Upper lobe of right lung (tissue), 1 donor: ENCODE results near the gene TUBGCP5. TPM values are rescaled to one million over a fixed set of nuclear protein-coding genes. Genes with fewer than 3 reads are reported as not detected.
"Not testable (repeated sequence)": the region's sequence is repeated elsewhere in the genome, so short reads cannot be mapped to it uniquely, and the experiment has no call there.

Experiments used
- ATAC-seq: fragments of 200-7000 bp; cut with Tn5 transposase; one replicate; pipeline ENCODE4 v1.9.1; 2020; ENCODE audit warnings: mild to moderate bottlenecking, moderate library complexity
- DNase-seq: peaks from one replicate; pipeline ENCODE4 v3.0.0-alpha.2; 2020
- H3K27ac ChIP-seq: fragments of 200-600 bp; one replicate; pipeline ENCODE4 v1.8.0; 2022
- H3K27me3 ChIP-seq: fragments of 200-600 bp; one replicate; pipeline ENCODE4 v1.8.0; 2022; ENCODE audit warnings: mild to moderate bottlenecking
- H3K36me3 ChIP-seq: fragments of 200-600 bp; one replicate; pipeline ENCODE4 v1.8.0; 2022
- H3K4me1 ChIP-seq: fragments of 200-600 bp; one replicate; pipeline ENCODE4 v1.8.0; 2022
- H3K4me3 ChIP-seq: fragments of 200-600 bp; one replicate; pipeline ENCODE4 v1.8.0; 2022; ENCODE audit warnings: mild to moderate bottlenecking
- H3K9me3 ChIP-seq: fragments of 200-600 bp; one replicate; pipeline ENCODE4 v1.8.0; 2022
- intact Hi-C: fragments of 100-400 bp; cut with DNase I; formaldehyde crosslinking; loops from one replicate; pipeline ENCODE4 v1.11.0; 2022
- long read RNA-seq: library from polyadenylated mRNA; unstranded; transcript quantifications from one replicate; pipeline ENCODE4 v2.0.0, GENCODE V29; 2021
- total RNA-seq: library from RNA; stranded (reverse); fragmentation: NEBNext Ultra II Directional; extraction: Animal tissue kit (Norgen Biotek cat#: 25700); gene quantifications from one replicate; pipeline ENCODE4 v1.2.1, GENCODE V29; 2021
- TF ChIP-seq, protein P1 (sequence below): fragments of 200-600 bp; IDR thresholded peaks from one replicate; pipeline ENCODE4 v1.8.0; 2022; ENCODE audit warnings: antibody characterized with exemption
- donor health status: DM: no; HTN: yes; CAD: no; lungs with severe emphysema.

Gene TUBGCP5
- 19.2 TPM for total RNA-seq
- long read RNA-seq, transcript TUBGCP5-205 (23 exons, 3,849 nt) = major isoform, 6 of 15 reads
- long read RNA-seq, partial matches to known transcripts = 4 of 15 reads
- long read RNA-seq, other reads (novel, unspliced or antisense) = 5 of 15 reads

DNA sequence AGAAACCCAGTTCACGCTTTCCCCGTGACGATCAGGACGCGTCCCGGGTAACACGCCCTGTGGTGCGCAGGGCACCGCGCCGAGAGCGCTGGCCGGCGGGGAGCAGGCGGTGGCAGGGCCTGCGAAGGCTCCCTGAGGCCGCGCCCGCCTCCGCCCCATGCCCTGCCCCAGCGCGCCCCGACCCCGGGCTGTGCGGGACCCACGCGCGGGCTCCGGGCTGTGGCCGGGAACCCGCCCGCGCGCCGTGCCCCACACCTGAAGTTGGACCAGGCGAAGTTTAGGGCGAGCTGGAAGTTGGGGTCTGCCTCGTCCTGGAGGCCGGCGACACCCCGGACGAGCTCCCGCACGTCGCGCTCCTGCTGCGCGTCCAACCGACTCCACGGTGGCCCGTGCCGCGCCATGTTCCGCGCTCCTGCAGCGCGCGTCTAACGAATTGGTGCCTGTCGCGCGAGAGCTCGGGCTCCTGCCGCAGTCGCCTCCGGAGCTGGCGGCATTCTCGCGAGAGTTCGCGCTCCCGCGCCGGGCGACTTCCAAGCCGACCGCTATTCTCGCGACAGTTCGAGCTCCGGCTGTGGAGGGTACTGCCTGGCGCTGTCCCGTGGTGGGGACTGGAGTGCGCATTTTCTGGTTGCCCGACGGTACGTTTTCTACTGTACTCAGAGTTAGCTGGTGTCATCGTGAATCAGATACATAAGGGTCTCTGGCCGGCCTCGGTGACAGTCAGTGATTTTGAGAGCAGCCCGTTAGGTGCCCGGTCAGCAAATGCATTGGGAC lies at the start of gene TUBGCP5:
TSS of gene TUBGCP5 (minus strand) at position 427 of the 774 bp plus-strand sequence. CDS start at position 401, 26 bp downstream.
- intact Hi-C loops = no loop called here
- H3K36me3 ChIP-seq = peaks cover 12% of the 10 kb centered on the region
- no peaks in the 10 kb centered on the region for H3K9me3 ChIP-seq
- DNase-seq (peak; percentile 99), ATAC-seq (peak; percentile 97)
- H3K4me3 ChIP-seq = peak within 1 kb of the TSS; percentile 69
- TF ChIP-seq, protein P1, sequence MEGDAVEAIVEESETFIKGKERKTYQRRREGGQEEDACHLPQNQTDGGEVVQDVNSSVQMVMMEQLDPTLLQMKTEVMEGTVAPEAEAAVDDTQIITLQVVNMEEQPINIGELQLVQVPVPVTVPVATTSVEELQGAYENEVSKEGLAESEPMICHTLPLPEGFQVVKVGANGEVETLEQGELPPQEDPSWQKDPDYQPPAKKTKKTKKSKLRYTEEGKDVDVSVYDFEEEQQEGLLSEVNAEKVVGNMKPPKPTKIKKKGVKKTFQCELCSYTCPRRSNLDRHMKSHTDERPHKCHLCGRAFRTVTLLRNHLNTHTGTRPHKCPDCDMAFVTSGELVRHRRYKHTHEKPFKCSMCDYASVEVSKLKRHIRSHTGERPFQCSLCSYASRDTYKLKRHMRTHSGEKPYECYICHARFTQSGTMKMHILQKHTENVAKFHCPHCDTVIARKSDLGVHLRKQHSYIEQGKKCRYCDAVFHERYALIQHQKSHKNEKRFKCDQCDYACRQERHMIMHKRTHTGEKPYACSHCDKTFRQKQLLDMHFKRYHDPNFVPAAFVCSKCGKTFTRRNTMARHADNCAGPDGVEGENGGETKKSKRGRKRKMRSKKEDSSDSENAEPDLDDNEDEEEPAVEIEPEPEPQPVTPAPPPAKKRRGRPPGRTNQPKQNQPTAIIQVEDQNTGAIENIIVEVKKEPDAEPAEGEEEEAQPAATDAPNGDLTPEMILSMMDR = peak; percentile 35
- peak within 1 kb of the TSS; percentile 86 for H3K27ac ChIP-seq
- no peaks in the 10 kb centered on the region for H3K27me3 ChIP-seq
- peaks cover 8% of the 10 kb centered on the region for H3K4me1 ChIP-seq

DNA sequence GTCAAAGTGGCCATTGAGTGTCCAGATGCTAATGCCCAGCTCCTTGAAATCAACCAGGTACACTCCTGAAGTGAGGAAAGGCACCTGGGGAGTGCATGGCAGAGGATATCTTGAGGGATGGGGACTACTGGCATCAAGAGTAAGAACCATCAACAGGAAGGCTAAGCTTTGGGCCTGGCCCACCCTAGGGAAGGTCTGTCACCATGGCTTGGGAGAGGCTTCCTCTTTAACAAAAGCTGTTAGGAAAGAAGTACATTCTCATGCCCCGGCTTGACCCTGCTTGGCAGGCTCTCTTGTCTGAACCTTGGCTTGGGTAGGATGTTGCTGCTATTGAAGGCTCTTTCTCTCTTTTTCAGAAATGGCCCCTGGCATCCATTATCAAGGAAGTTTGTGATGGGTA lies 43.7 kb upstream of the TUBGCP5 start:
- no peak for DNase-seq
- no peak overlapping the region for H3K27ac ChIP-seq
- intact Hi-C loops = no loop called here
- no peaks in the 10 kb centered on the region for H3K4me1 ChIP-seq
- H3K9me3 ChIP-seq = no peaks in the 10 kb centered on the region
- no peaks in the 10 kb centered on the region for H3K27me3 ChIP-seq
- TF ChIP-seq, protein P1 = no peak
- ATAC-seq = peak; percentile 17
- H3K36me3 ChIP-seq = no peaks in the 10 kb centered on the region
- no peak overlapping the region for H3K4me3 ChIP-seq

DNA sequence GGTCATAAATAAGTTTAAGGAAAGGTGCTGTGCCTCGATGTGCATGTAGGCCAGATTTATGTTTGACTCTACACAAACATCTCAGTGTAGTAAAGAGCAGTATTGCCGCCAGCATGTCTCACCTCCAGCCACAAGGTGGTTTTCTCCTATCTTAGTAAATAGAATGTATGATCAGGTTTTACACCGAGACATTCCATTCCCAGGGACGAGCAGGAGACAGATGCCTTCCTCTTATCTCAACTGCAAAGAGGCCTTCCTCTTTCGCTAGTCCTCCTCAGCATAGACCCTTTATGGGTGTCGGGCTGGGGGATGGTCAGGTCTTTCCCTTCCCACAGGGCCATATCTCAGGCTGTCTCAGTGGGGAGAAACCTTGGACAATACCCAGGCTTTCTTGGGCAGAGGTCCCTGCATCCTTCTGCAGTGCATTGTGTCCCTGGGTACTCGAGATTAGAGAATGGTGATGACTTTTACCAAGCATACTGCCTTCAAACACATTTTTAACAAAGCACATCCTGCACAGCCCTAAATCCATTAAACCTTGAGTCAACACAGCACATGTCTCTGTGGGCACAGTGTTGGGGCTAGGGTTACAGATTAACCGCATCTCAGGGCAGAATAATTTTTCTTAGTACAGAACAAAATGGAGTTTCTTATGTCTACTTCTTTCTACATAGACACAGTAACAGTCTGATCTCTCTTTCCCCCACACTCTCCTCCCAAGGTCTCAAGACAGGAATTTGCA lies 42.8 kb upstream of the TUBGCP5 start:
- H3K36me3 ChIP-seq, H3K4me3 ChIP-seq, H3K9me3 ChIP-seq, H3K4me1 ChIP-seq, H3K27ac ChIP-seq, intact Hi-C loops, ATAC-seq, H3K27me3 ChIP-seq, DNase-seq: not testable (repeated sequence)

DNA sequence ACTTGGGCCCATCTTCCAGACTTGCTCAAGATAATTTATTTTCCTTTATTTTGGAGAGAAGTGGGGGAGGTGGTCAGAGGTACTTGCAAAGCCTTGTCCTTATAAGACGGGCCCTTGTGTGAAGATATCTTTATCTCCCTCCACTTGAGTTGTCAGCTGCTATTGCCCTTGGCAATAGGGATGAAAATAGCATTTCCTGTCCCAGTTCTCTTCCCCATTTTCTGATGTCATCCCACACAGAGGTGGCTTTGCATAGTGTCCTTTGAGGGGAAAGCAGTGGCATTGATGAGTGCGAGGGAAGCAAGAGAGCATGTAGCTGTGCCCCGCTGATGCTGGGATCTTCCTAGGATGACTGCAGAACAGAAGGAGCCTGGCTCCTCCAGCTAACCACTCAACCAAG lies 41.9 kb upstream of the TUBGCP5 start:
- Histone ChIP-seq H3K4me1 (no peaks in the 10 kb centered on the region), H3K9me3 (no peaks in the 10 kb centered on the region), H3K27ac (no peak overlapping the region), H3K36me3 (no peaks in the 10 kb centered on the region), H3K27me3 (no peaks in the 10 kb centered on the region), H3K4me3 (no peak overlapping the region)
- ATAC-seq = no peak
- TF ChIP-seq, protein P1 = no peak
- no peak for DNase-seq
- intact Hi-C loops = no loop called here

DNA sequence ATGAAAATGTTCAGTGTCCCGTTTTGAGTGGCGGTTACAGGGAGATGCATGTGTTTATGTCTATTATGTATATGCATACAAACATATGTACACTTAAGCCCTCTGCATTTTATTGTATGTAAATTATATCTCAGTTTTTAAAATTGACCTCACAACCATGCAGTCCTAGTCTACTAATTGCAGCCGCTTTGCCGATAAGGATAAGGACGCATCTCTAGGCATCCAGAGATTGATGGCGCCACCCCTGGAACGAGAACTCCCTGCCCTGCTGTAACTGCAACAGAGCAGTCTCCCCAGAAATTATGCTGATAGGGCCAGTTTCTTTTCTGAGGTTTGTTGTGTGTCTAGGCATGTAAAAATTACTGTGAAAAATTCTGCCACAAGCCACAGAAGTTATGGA lies 40.4 kb upstream of the TUBGCP5 start:
- no peaks in the 10 kb centered on the region for H3K9me3 ChIP-seq
- no peak overlapping the region for H3K4me3 ChIP-seq
- ATAC-seq = no peak
- H3K36me3 ChIP-seq = no peaks in the 10 kb centered on the region
- H3K27me3 ChIP-seq = no peaks in the 10 kb centered on the region
- H3K27ac ChIP-seq = no peak overlapping the region
- intact Hi-C loops = no loop called here
- DNase-seq = no peak
- no peaks in the 10 kb centered on the region for H3K4me1 ChIP-seq
- TF ChIP-seq, protein P1 = no peak

- no peaks in the 10 kb centered on the region for H3K36me3 ChIP-seq
- intact Hi-C loops = no loop called here
- DNase-seq = no peak
- H3K9me3 ChIP-seq = no peaks in the 10 kb centered on the region
- TF ChIP-seq, protein P1 = no peak
- H3K27ac ChIP-seq = no peak overlapping the region
- H3K4me3 ChIP-seq = no peak overlapping the region
- H3K4me1 ChIP-seq = no peaks in the 10 kb centered on the region
- no peaks in the 10 kb centered on the region for H3K27me3 ChIP-seq
- ATAC-seq = no peak
Observed at GRCh38 chr15:23075927-23076326, 36.6 kb upstream of the TUBGCP5 start.
